Heart left ventricle (tissue), 13 donors: ENCODE results near the gene WNK2.

Experiments used
- CTCF ChIP-seq, 12 donors: fragments of 200-600 bp; sonication (generic) in 4 of 12; IDR thresholded peaks; one replicate each; pipeline versions ENCODE4 v1.5.0 to v1.8.0; 2018 to 2022; ENCODE audit warnings: antibody characterized with exemption in 12 of 12, mild to moderate bottlenecking in 5 of 12
- POLR2A ChIP-seq, 2 donors: fragments of 450-650 bp; IDR thresholded peaks; one replicate each; pipeline ENCODE4 v1.6.1; 2017; ENCODE audit warnings: antibody characterized with exemption in 2 of 2, mild to moderate bottlenecking in 2 of 2, moderate library complexity in 2 of 2
- donor health status: ischemic (EF 13 %, LVEDD 7.1; RV severe dilation, severe dysfunction).
- donor health status: DM: no; HTN: yes; CAD: no.
- donor health status: DM: no; HTN: no; CAD: no.
- donor health status: ischemic (EF 25% LVEDD 6.9; RV normal size, moderate dysfunction).
- donor health status: ischemic (EF 25% LVEDD 5.7; RV mildly dilated, moderate dysfunction).
- donor health status: ischemic (EF 35%, LVEDD 5.7; RV mildly dilated, moderate dysfunction).
- donor health status: nonischemic (EF 11% LVEDD 7.7; RV severe dilation, severe dysfunction).
- donor health status: DM: yes; HTN: yes; CAD: no.
- donor health status: PGD.
- donor health status: ischemic (EF 29% LVEDD 5.4; RV normal size, mild dysfunction).
- donor health status: nonischemic (EF 23%, LVEDD 6.1; RV moderate dilation, normal function).

- no peak for TF ChIP-seq CTCF (IDR thresholded peaks at IDR 0.05)
- no peak for TF ChIP-seq POLR2A (IDR thresholded peaks at IDR 0.05)
These were observed 110.1 kb downstream of the WNK2 start for GRCh38 chr9:93294011-93294410.
